ENCODE results near the gene TMEM150C. TPM values are rescaled to one million over a fixed set of nuclear protein-coding genes. Genes with fewer than 3 reads are reported as not detected.
"Not testable (repeated sequence)": the region's sequence is repeated elsewhere in the genome, so short reads cannot be mapped to it uniquely, and the experiment has no call there.

TMEM150C gene
- total RNA-seq, 2 experiments from 2014 or later: not detected

- H3K4me3 Mint-ChIP-seq: peak overlapping the region; percentile 40
- DNase-seq (no peak), ATAC-seq (peak; percentile 62)
- H3K4me1 Mint-ChIP-seq (ENCODE audit: low read depth): peaks cover 12% of the 10 kb centered on the region
- no peak overlapping the region for H3K27ac Mint-ChIP-seq
- peaks cover 4% of the 10 kb centered on the region for H3K36me3 Mint-ChIP-seq (ENCODE audit: low read depth)
- peaks cover 52% of the 10 kb centered on the region for H3K27me3 Mint-ChIP-seq (ENCODE audit: low read depth)
- no peaks in the 10 kb centered on the region for H3K9me3 Mint-ChIP-seq (ENCODE audit: insufficient read depth)
- ChIA-PET CTCF (interaction anchor here (0.8 kb wide), 1 partner anchor 8 kb away, joined by 4 read pairs; no protein-coding TSS in a partner anchor), POLR2A (no interaction called here)
These were observed 669 bp downstream of the TMEM150C start for GRCh38 chr4:82560853-82561785.

- Mint-ChIP-seq H3K27ac (no peak overlapping the region), H3K27me3 (ENCODE audit: low read depth) (peaks cover 57% of the 10 kb centered on the region), H3K9me3 (ENCODE audit: insufficient read depth) (no peaks in the 10 kb centered on the region), H3K4me1 (ENCODE audit: low read depth) (peaks cover 12% of the 10 kb centered on the region), H3K4me3 (no peak overlapping the region), H3K36me3 (ENCODE audit: low read depth) (peaks cover 4% of the 10 kb centered on the region)
- no peak for DNase-seq
- no peak for ATAC-seq
- ChIA-PET CTCF (interaction anchor here (0.8 kb wide), 1 partner anchor 9 kb away, joined by 4 read pairs; no protein-coding TSS in a partner anchor), POLR2A (no interaction called here)
These were observed 2.1 kb downstream of the TMEM150C start for GRCh38 chr4:82559735-82560120.

- POLR2A ChIA-PET; ATAC-seq; H3K9me3 Mint-ChIP-seq (ENCODE audit: insufficient read depth); H3K27ac Mint-ChIP-seq; H3K4me3 Mint-ChIP-seq; H3K36me3 Mint-ChIP-seq (ENCODE audit: low read depth); DNase-seq: not testable (repeated sequence)
- CTCF ChIA-PET: interaction anchor here (1.0 kb wide), 1 partner anchor 180 kb away, joined by 4 read pairs; no protein-coding TSS in a partner anchor
- Mint-ChIP-seq H3K4me1 (ENCODE audit: low read depth) (peaks cover 12% of the 10 kb centered on the region), H3K27me3 (ENCODE audit: low read depth) (peaks cover 59% of the 10 kb centered on the region)
These were observed 2.6 kb downstream of the TMEM150C start for GRCh38 chr4:82559090-82559734.

- no peaks in the 10 kb centered on the region for H3K9me3 Mint-ChIP-seq (ENCODE audit: insufficient read depth)
- no peak for ATAC-seq
- POLR2A ChIA-PET: no interaction called here
These were observed 6.5 kb downstream of the TMEM150C start for GRCh38 chr4:82555276-82555675.

GRCh38 chr4:82553020-82553419, 8.8 kb downstream of the TMEM150C start:
- CTCF ChIA-PET: no interaction called here
- Mint-ChIP-seq H3K27me3 (ENCODE audit: low read depth) (peaks cover 26% of the 10 kb centered on the region), H3K36me3 (ENCODE audit: low read depth) (no peaks in the 10 kb centered on the region), H3K27ac (no peak overlapping the region), H3K4me1 (ENCODE audit: low read depth) (no peaks in the 10 kb centered on the region), H3K9me3 (ENCODE audit: insufficient read depth) (no peaks in the 10 kb centered on the region), H3K4me3 (no peak overlapping the region)
- ATAC-seq: no peak
- no peak for DNase-seq
- POLR2A ChIA-PET: no interaction called here

More at GRCh38 chr4:82555276-82555675, 6.5 kb downstream of the TMEM150C start:
- H3K27me3 Mint-ChIP-seq (ENCODE audit: low read depth): peaks cover 35% of the 10 kb centered on the region
- no peaks in the 10 kb centered on the region for H3K36me3 Mint-ChIP-seq (ENCODE audit: low read depth)
- no peak overlapping the region for H3K27ac Mint-ChIP-seq
- no peak overlapping the region for H3K4me3 Mint-ChIP-seq
- no peak for DNase-seq
- H3K4me1 Mint-ChIP-seq (ENCODE audit: low read depth): no peaks in the 10 kb centered on the region
- CTCF ChIA-PET: interaction anchor here (1.2 kb wide), 1 partner anchor 184 kb away, joined by 3 read pairs; no protein-coding TSS in a partner anchor

GRCh38 chr4:82551734-82552133, 10.1 kb downstream of the TMEM150C start:
- H3K27me3 Mint-ChIP-seq (ENCODE audit: low read depth): peaks cover 21% of the 10 kb centered on the region
- no peak overlapping the region for H3K4me3 Mint-ChIP-seq
- no peak for DNase-seq
- no peaks in the 10 kb centered on the region for H3K9me3 Mint-ChIP-seq (ENCODE audit: insufficient read depth)
- no peak for ATAC-seq
- H3K27ac Mint-ChIP-seq: no peak overlapping the region
- POLR2A ChIA-PET: no interaction called here
- no peaks in the 10 kb centered on the region for H3K36me3 Mint-ChIP-seq (ENCODE audit: low read depth)
- CTCF ChIA-PET: no interaction called here
- H3K4me1 Mint-ChIP-seq (ENCODE audit: low read depth): no peaks in the 10 kb centered on the region

- H3K27me3 Mint-ChIP-seq (ENCODE audit: low read depth); H3K9me3 Mint-ChIP-seq (ENCODE audit: insufficient read depth); ATAC-seq; H3K4me1 Mint-ChIP-seq (ENCODE audit: low read depth); H3K36me3 Mint-ChIP-seq (ENCODE audit: low read depth); H3K4me3 Mint-ChIP-seq; CTCF ChIA-PET; POLR2A ChIA-PET; H3K27ac Mint-ChIP-seq; DNase-seq: not testable (repeated sequence)
These were observed 13.9 kb downstream of the TMEM150C start for GRCh38 chr4:82547850-82548249.

GRCh38 chr4:82543131-82543530, 18.7 kb downstream of the TMEM150C start:
- no peak for ATAC-seq
- POLR2A ChIA-PET: no interaction called here
- H3K4me1 Mint-ChIP-seq (ENCODE audit: low read depth): no peaks in the 10 kb centered on the region
- CTCF ChIA-PET: no interaction called here
- H3K27me3 Mint-ChIP-seq (ENCODE audit: low read depth): no peaks in the 10 kb centered on the region
- no peak overlapping the region for H3K4me3 Mint-ChIP-seq
- DNase-seq: no peak
- H3K27ac Mint-ChIP-seq: no peak overlapping the region
- no peaks in the 10 kb centered on the region for H3K9me3 Mint-ChIP-seq (ENCODE audit: insufficient read depth)
- no peaks in the 10 kb centered on the region for H3K36me3 Mint-ChIP-seq (ENCODE audit: low read depth)

- Mint-ChIP-seq H3K36me3 (ENCODE audit: low read depth) (no peaks in the 10 kb centered on the region), H3K4me3 (no peak overlapping the region), H3K4me1 (ENCODE audit: low read depth) (no peaks in the 10 kb centered on the region), H3K27ac (no peak overlapping the region), H3K9me3 (ENCODE audit: insufficient read depth) (no peaks in the 10 kb centered on the region), H3K27me3 (ENCODE audit: low read depth) (peaks cover under 1% of the 10 kb centered on the region)
- no peak for DNase-seq
- ChIA-PET POLR2A (no interaction called here), CTCF (no interaction called here)
- no peak for ATAC-seq
These were observed 19.1 kb downstream of the TMEM150C start for GRCh38 chr4:82542642-82543041.

- H3K9me3 Mint-ChIP-seq (ENCODE audit: insufficient read depth): no peaks in the 10 kb centered on the region
- ATAC-seq: no peak
- no peak overlapping the region for H3K4me3 Mint-ChIP-seq
- H3K27me3 Mint-ChIP-seq (ENCODE audit: low read depth): peaks cover 5% of the 10 kb centered on the region
- H3K27ac Mint-ChIP-seq: no peak overlapping the region
- H3K4me1 Mint-ChIP-seq (ENCODE audit: low read depth): no peaks in the 10 kb centered on the region
- CTCF ChIA-PET: no interaction called here
- H3K36me3 Mint-ChIP-seq (ENCODE audit: low read depth): no peaks in the 10 kb centered on the region
- DNase-seq: no peak
- POLR2A ChIA-PET: no interaction called here
These were observed 32.5 kb downstream of the TMEM150C start for GRCh38 chr4:82529322-82529721.

GRCh38 chr4:82528868-82529267, 32.9 kb downstream of the TMEM150C start:
- Mint-ChIP-seq H3K9me3 (ENCODE audit: insufficient read depth) (no peaks in the 10 kb centered on the region), H3K27ac (no peak overlapping the region), H3K36me3 (ENCODE audit: low read depth) (no peaks in the 10 kb centered on the region), H3K27me3 (ENCODE audit: low read depth) (peaks cover 5% of the 10 kb centered on the region), H3K4me3 (no peak overlapping the region), H3K4me1 (ENCODE audit: low read depth) (no peaks in the 10 kb centered on the region)
- CTCF ChIA-PET: no interaction called here
- DNase-seq: no peak
- POLR2A ChIA-PET: no interaction called here
- ATAC-seq: no peak

GRCh38 chr4:82528074-82528473, 33.7 kb downstream of the TMEM150C start:
- no peak for ATAC-seq
- Mint-ChIP-seq H3K9me3 (ENCODE audit: insufficient read depth) (no peaks in the 10 kb centered on the region), H3K4me1 (ENCODE audit: low read depth) (no peaks in the 10 kb centered on the region), H3K36me3 (ENCODE audit: low read depth) (no peaks in the 10 kb centered on the region), H3K4me3 (no peak overlapping the region), H3K27ac (no peak overlapping the region), H3K27me3 (ENCODE audit: low read depth) (peaks cover 5% of the 10 kb centered on the region)
- ChIA-PET CTCF (no interaction called here), POLR2A (no interaction called here)
- DNase-seq: no peak

Measured in activated CD8-positive, alpha-beta T cell treated with anti-CD3 and anti-CD28 coated beads, Interleukin-2, amount 10 ng/mL, durations not matched to agents 7 days and 5 days (primary cell).